Subcutaneous abdominal adipose tissue (tissue), 5 donors: ENCODE results near the gene DIPK1B.

Experiments
- H3K27ac ChIP-seq: one replicate; pipeline ENCODE4 v1.7.0; 2013; ENCODE audit warnings: low read depth, mild to moderate bottlenecking, inconsistent platforms, low read length, moderate library complexity
- H3K27me3 ChIP-seq, 5 donors: one replicate each; pipeline ENCODE4 v1.7.0; 2013; ENCODE audit warnings: low read length in 5 of 5, inconsistent platforms in 1 of 5; ENCODE audit not compliant: control insufficient read depth in 5 of 5, insufficient read depth in 4 of 5
- H3K36me3 ChIP-seq, 5 donors: one replicate each; pipeline ENCODE4 v1.7.0; 2013; ENCODE audit warnings: low read length in 5 of 5; ENCODE audit not compliant: control insufficient read depth in 5 of 5, insufficient read depth in 5 of 5
- H3K4me1 ChIP-seq, 5 donors: one replicate each; pipeline ENCODE4 v1.7.0; 2013; ENCODE audit warnings: low read length in 5 of 5, mild to moderate bottlenecking in 3 of 5, moderate library complexity in 1 of 5; ENCODE audit not compliant: control insufficient read depth in 5 of 5, insufficient read depth in 5 of 5
- H3K4me3 ChIP-seq, 5 donors: one replicate each; pipeline ENCODE4 v1.7.0; 2013; ENCODE audit warnings: low read length in 5 of 5, low read depth in 1 of 5
- H3K9ac ChIP-seq, 5 donors: one replicate each; pipeline ENCODE4 v1.7.0; 2013; ENCODE audit warnings: low read length in 5 of 5, mild to moderate bottlenecking in 4 of 5, moderate library complexity in 3 of 5
- H3K9me3 ChIP-seq, 5 donors: one replicate each; pipeline ENCODE4 v1.7.0; 2013; ENCODE audit warnings: low read length in 5 of 5; ENCODE audit not compliant: control insufficient read depth in 5 of 5
- donor health status: healthy.
- donor health status: healthy.
- donor health status: healthy.
- donor health status: healthy.
- donor health status: healthy.

Gene DIPK1B

GRCh38 chr9:136673975-136674785 lies 38.2 kb upstream of the DIPK1B start:
- Histone ChIP-seq H3K9ac (no peak overlapping the region), H3K4me1 (peaks cover 0 to 56% (median 42%) of the 10 kb centered on the region in 5 donors), H3K9me3 (no peaks in the 10 kb centered on the region), H3K27ac (peak overlapping the region; percentile 16), H3K36me3 (peaks cover 0 to 66% (median 49%) of the 10 kb centered on the region in 5 donors), H3K27me3 (no peaks in the 10 kb centered on the region), H3K4me3 (no peak overlapping the region)

- Histone ChIP-seq H3K9me3 (no peaks in the 10 kb centered on the region), H3K9ac (no peak overlapping the region), H3K36me3 (peaks cover 0 to 60% (median 49%) of the 10 kb centered on the region in 5 donors), H3K27me3 (no peaks in the 10 kb centered on the region), H3K4me1 (peaks cover 1 to 56% (median 44%) of the 10 kb centered on the region in 5 donors), H3K27ac (peak overlapping the region; percentile 16), H3K4me3 (no peak overlapping the region)
These were observed 37.5 kb upstream of the DIPK1B start for GRCh38 chr9:136674786-136675349.

- no peak overlapping the region for H3K9ac ChIP-seq
- H3K4me3 ChIP-seq, result no peak overlapping the region
- no peaks in the 10 kb centered on the region for H3K27me3 ChIP-seq
- peaks cover 2 to 52% (median 42%) of the 10 kb centered on the region in 5 donors for H3K4me1 ChIP-seq
- no peaks in the 10 kb centered on the region for H3K9me3 ChIP-seq
- no peak overlapping the region for H3K27ac ChIP-seq
- H3K36me3 ChIP-seq, result peaks cover 0 to 52% (median 46%) of the 10 kb centered on the region in 5 donors
These were observed 36.7 kb upstream of the DIPK1B start for GRCh38 chr9:136675477-136676296.

GRCh38 chr9:136676297-136676794 lies 36.0 kb upstream of the DIPK1B start:
- Histone ChIP-seq H3K27me3 (no peaks in the 10 kb centered on the region), H3K36me3 (peaks cover 0 to 54% (median 46%) of the 10 kb centered on the region in 5 donors), H3K27ac (no peak overlapping the region), H3K9ac (no peak overlapping the region), H3K9me3 (no peaks in the 10 kb centered on the region), H3K4me1 (peaks cover 2 to 55% (median 48%) of the 10 kb centered on the region in 5 donors), H3K4me3 (no peak overlapping the region)

- H3K4me1 ChIP-seq, result peaks cover 2 to 62% (median 54%) of the 10 kb centered on the region in 5 donors
These were observed 35.3 kb upstream of the DIPK1B start for GRCh38 chr9:136676920-136677686.

GRCh38 chr9:136678034-136678433 lies 34.3 kb upstream of the DIPK1B start:
- H3K9me3 ChIP-seq, result no peaks in the 10 kb centered on the region

More at GRCh38 chr9:136676920-136677686, 35.3 kb upstream of the DIPK1B start:
- Histone ChIP-seq H3K9ac (no peak overlapping the region), H3K36me3 (peaks cover 0 to 54% (median 46%) of the 10 kb centered on the region in 5 donors), H3K27me3 (no peaks in the 10 kb centered on the region), H3K27ac (no peak overlapping the region), H3K9me3 (no peaks in the 10 kb centered on the region), H3K4me3 (no peak overlapping the region)

GRCh38 chr9:136678624-136679023 lies 33.7 kb upstream of the DIPK1B start:
- H3K9ac ChIP-seq, result peak overlapping the region in 2 of 5 donors; percentile 37 to 71
- peaks cover 0 to 41% (median 33%) of the 10 kb centered on the region in 5 donors for H3K36me3 ChIP-seq
- peak overlapping the region; percentile 81 for H3K27ac ChIP-seq
- no peaks in the 10 kb centered on the region for H3K27me3 ChIP-seq
- no peak overlapping the region for H3K4me3 ChIP-seq
- peaks cover 2 to 76% (median 65%) of the 10 kb centered on the region in 5 donors for H3K4me1 ChIP-seq
- H3K9me3 ChIP-seq, result no peaks in the 10 kb centered on the region

More at GRCh38 chr9:136678034-136678433, 34.3 kb upstream of the DIPK1B start:
- H3K9ac ChIP-seq, result peak overlapping the region in 2 of 5 donors; percentile 36 to 41
- H3K36me3 ChIP-seq, result peaks cover 0 to 47% (median 39%) of the 10 kb centered on the region in 5 donors
- H3K4me1 ChIP-seq, result peaks cover 2 to 70% (median 59%) of the 10 kb centered on the region in 5 donors
- peak overlapping the region; percentile 81 for H3K27ac ChIP-seq
- H3K27me3 ChIP-seq, result no peaks in the 10 kb centered on the region
- no peak overlapping the region for H3K4me3 ChIP-seq

- H3K9ac ChIP-seq, result peak overlapping the region in 3 of 5 donors; percentile 30 to 71 (median 33)
- peak overlapping the region in 2 of 5 donors; percentile 24 to 50 for H3K4me3 ChIP-seq
- H3K27me3 ChIP-seq, result no peaks in the 10 kb centered on the region
- H3K4me1 ChIP-seq, result peaks cover 2 to 82% (median 74%) of the 10 kb centered on the region in 5 donors
- H3K27ac ChIP-seq, result peak overlapping the region; percentile 81
- peaks cover 0 to 33% (median 29%) of the 10 kb centered on the region in 5 donors for H3K36me3 ChIP-seq
- H3K9me3 ChIP-seq, result no peaks in the 10 kb centered on the region
These were observed 32.9 kb upstream of the DIPK1B start for GRCh38 chr9:136679431-136679941.

GRCh38 chr9:136681029-136681428 lies 31.3 kb upstream of the DIPK1B start:
- H3K27ac ChIP-seq, result peak overlapping the region; percentile 86
- peak overlapping the region in 1 of 5 donors; percentile 19 for H3K9ac ChIP-seq
- peaks cover 2 to 94% (median 84%) of the 10 kb centered on the region in 5 donors for H3K4me1 ChIP-seq
- peaks cover 0 to 21% (median 18%) of the 10 kb centered on the region in 5 donors for H3K36me3 ChIP-seq
- no peaks in the 10 kb centered on the region for H3K27me3 ChIP-seq
- no peak overlapping the region for H3K4me3 ChIP-seq
- no peaks in the 10 kb centered on the region for H3K9me3 ChIP-seq
